H1 (cell line): ENCODE measurements around the gene KCNMA1.

ENCODE experiments used
- EGR1 ChIP-seq: IDR thresholded peaks from 2 replicates; pipeline ENCODE4 v1.6.1; 2011; ENCODE audit warnings: low read depth, low read length, borderline replicate concordance
- TCF12 ChIP-seq: IDR thresholded peaks from 2 replicates; pipeline ENCODE4 v1.6.1; 2011; ENCODE audit warnings: low read depth, mild to moderate bottlenecking, low read length

DNA sequence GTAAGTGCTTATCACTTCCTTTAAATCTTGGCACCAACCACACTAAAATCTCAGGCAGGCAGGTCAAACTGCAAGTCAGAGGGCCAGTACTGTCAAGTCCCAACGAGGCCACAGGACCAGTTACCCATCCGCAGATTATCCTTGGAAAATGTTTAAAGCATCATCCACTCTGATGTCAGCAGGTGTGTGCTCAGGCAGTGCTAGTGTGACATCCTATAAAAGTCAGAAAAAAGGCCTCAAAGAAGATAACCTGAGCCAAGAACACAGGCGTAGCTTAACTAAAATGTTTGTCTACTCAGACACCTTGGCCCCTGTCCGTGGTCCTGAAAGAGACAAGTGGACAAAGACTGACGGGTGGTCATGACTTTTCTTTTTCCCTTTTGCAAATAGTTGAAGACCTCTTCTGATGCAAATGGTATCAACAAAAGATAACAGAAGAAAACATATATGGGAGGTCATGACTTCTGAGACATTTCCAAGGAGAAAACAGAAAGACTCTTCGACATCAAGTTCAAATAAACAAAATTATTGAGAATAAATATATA lies 309.3 kb downstream of the KCNMA1 start:
- TF ChIP-seq EGR1 (no peak), TCF12 (no peak)
